Cerebellar cortex (tissue), 1 donor: ENCODE measurements around the gene SH2D3C.

ENCODE experiments used
- DNase-seq: peaks from one replicate; pipeline ENCODE4 v3.0.0-alpha.2; 2015; ENCODE audit warnings: low spot score

The SH2D3C gene

DNA sequence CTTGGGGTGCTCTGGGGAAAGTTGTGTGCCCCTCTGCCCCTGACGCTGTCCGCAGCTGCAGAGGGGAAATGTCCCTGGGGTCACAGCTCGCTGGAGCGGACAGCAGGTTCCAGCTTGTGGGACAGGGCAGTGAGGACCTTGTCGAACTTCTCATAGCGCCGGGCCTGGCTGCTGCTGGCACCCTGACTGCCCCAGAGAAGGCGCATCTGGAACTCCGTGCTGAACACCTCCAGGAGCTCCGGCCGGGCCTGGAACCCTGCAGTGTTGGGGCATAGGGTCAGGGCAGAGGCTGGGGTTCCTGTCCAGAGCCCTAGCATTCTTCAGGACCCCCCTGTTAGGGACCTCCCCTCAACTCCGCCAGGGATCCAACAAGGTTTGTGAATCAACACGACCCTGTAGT, 39.8 kb downstream of the SH2D3C start:
- no peak for DNase-seq

DNA sequence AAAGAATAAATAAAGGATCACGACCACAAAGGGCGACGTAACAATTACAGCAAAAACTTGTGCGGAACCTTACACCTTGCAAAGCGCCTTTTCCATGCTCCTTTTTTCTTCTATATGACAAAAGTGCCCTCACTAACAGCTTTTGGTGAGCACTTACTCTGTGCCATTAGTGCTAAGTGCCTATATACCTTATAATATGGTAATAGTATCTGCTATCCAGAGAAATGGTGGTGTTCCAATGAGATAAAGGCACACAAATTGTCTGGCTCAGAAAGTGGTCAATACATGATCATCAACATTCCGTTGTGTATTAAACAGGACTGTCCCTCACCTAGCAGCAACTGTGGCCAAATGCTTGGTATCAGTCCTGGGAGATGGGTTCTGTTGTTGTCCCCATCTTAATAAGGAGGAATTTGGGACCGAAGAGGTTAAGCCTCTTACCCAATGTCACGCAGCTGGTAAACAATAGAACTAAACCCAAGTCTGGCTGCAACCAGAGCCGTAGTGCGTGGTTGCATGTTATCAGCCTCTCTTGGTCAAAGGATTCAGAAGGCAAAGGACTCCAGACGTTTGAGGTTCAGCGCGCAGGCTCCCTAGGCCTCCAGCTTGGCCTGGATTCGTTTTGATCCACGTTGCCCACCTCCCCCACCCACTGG, 42.8 kb downstream of the SH2D3C start:
- no peak for DNase-seq

DNA sequence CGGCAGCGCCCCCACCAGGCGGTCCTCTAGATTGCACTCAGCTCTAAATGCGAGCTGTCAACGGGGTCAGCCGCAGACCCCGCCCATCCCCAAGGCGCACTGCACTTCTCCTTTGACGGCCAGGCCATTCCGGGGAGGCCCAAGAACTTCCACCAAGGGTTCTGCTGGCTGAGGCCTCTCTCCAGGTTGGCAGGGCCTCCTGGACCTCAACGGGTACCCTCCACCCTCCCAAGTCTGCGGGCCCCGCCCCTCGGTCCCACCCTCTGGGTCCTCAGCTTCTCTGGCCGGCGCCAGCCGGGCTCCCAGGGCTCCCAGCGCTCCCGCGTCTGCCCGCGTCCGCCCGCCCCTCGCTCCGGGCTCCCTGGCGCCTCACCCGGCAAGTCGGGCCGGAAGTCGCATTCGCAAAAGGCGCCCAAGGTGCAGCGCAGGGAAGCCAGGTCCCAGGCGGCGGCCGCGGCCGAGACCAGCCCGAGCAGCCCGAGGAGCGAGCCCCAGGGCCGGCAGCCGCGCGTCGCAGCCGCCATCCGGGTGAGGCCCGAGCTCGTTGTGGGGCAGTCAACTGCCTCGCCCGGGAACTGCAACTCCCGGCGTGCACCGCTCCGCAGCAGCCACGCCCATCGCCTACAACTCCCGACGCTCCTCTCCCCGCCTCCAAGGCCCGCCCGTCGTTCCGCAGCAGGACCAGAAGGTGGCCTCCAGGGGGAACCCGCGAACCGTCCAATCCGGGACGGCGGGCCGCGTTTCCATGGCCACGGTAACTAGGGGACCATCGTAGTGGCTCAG, 43.5 kb downstream of the SH2D3C start, which contains the start of gene TOR2A:
TOR2A (minus strand) TSS at position 548 of the 783 bp plus-strand sequence; CDS start at position 524, 24 bp downstream.
- peak; percentile 98 for DNase-seq

DNA sequence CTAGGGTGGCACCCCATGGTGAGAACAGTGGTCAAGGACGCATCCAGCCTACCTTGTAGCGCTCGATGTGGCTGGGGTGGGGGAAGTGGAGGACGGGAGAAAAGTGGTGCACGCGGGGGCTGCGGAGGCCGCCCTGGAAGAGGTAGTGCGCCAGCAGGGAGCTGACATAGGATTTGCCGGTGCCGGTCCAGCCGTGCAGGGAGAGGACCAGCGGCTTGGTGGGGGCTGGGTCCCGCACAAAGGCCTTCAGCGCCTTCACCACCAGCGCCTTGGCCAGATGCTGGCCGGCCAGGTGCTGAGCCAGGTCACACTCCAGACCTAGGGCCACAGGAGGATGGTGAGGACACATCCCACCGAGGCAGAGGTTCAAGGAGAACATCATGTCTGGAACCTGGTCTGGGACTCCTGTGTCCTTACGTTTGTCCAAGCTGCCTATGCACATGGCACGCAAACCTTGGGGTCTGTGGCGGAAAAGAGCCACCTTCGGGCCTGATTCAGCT, 44.2 kb downstream of the SH2D3C start:
- DNase-seq: no peak

DNA sequence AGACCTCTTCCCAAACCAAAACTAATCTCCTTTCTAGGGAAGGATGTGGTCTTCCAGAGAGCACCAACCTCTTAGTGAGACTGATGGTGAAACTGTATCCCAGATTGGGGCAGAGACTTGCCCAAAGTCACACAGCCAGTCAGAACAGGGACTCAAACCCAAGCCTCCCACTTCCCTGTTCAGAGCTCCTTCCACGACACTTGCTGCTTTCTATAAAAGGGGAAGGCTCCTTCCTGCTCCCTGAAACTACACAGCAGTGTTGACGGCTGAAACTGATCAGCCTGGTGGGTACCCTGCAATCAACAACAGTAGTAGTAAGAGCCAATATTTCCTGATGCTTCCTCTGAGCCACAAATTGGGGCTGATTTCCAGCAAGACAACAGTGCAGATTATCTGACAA, 44.9 kb downstream of the SH2D3C start:
- no peak for DNase-seq

DNA sequence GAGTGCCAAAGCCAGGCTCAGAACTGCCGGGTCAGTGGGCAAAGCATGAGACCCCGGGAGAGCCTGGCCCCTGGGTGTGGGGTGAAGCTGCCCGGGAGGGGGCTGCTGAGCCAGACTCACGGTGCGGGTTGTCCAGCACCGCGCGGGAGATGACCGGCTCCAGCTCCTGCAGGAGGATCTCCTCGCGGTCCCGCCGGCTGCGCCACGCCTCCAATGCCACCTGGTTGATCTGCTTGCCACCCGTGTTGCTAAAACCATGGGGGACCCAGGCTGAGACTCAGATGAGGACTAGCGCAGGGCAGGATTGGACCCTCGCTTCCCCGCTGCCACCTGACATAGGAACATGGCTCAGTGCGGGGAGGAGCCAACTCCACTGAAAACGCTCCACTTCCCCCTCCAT, 46.0 kb downstream of the SH2D3C start:
- DNase-seq: no peak

DNA sequence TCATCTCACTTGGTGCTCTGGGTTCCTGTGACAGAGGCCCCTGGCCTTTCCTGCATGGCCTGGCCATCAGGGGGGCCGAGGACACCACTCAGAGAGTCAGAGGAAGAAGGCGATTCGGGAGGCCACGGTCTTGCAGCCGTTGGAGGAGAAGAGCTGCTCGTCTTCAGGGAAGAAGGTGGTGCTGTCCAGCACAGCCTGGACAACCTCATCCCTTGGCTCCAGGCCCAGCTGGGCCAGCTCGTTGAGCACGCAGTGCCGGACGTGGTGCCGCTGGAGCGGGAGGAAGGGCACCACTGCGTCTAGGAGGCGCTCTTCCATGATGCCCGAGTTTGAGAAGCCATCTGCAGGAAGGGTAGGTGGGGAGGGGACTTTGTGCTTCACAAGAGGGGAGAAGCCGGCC, 46.5 kb downstream of the SH2D3C start:
- DNase-seq: no peak

DNA sequence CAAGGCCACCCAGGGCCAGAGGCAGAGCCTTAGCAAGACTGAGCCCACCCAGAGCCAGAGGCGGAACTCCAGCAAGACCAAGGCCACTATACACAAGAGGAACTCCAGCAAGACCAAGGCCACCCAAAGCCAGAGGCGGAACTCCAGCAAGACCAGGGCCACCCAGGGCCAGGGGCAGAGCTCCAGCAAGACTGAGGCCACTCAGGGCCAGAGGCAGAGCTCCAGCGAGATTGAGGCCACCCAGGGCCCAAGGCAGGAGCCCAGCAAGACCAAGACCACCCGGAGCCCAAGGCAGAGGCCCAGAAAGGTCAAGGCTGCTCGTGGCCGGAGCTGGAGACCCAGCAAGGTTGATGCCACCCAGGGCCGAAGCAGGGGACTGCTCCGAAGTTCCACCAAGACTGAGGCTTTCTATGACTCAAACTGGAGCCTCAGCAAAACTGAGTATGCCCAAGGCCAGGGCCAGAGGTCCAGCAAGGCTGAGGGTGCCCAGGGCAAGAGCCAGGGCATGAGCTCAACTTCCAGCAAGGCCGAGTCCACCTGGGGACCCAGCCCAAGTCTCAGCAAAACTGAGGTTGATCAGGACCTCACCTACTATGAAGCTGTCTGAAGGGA, 47.6 kb downstream of the SH2D3C start:
- no peak for DNase-seq

DNA sequence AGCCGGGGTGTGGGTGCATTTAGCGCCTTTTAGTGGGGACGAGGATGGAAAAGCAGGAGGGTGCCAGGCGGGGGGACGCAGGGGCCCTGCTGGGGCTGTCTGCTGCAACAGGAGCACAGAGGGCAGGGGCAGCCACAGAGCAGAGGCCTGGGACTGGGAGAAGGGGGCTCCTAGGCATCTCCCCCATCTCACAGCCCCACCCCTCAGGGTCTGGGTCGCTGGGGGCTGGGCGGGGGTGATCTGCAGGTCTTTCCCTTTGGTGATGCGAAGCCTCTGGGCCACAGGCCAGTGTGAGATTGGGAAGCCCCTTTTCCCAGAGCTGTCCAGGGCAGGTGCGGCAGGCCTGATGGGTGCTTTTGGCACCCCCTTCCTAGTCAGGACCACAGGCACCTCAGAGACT, 48.2 kb downstream of the SH2D3C start:
- DNase-seq: no peak

DNA sequence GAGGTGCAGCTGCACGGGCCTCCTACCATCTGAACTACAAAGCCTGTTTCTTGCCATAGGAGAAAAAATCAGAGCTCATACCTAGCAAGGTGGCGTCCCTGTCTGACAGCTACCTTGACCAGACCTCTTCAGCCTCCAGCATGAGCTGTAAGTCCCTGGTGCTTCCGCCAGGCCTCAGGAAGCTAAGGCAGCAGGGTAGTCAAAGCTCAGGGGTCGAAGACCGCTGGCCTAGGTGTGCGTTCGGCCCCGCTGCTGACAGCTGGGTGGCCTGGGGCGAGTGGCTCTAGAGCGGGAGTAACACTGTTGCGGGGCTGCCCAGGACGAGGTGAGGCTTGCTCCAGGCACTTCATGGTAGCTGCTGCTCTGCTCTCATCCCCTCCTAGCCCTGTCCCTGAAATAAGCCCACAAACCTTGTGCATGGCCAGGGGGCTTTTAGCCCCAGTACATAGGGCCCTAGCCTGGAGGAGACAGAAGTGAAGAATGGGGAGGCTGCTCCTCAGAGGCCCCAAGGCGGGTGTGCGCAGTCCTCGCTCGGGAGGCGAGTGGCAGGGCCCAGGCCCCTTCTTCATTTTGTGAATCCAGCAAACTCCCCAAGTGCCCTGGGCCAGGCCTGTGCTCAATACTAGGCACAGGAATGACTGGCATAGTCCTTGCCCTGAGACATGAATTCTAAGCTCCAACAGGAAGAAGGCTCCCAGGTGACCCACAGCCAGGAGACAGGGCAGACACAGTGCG, 48.8 kb downstream of the SH2D3C start:
- no peak for DNase-seq

DNA sequence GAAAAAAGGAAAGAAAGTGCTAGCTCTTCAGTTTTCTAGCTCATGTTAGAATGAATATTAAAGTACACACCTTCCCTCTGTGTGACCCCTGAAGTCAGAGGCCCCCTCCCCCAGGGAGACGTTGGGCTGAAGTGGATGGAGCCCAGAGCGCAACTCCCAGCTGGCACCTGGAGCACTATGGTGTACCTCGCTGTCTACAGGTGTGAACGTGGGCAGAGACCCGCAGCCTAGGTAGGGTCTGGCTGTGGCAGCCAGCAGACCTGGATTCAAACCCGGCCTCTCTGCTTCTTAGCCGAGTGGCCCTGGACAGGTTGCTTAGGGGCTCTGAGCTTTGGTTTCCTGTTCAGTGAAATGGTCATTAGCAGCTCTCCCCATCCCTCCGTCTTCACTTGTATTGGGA, 49.7 kb downstream of the SH2D3C start:
- no peak for DNase-seq

DNA sequence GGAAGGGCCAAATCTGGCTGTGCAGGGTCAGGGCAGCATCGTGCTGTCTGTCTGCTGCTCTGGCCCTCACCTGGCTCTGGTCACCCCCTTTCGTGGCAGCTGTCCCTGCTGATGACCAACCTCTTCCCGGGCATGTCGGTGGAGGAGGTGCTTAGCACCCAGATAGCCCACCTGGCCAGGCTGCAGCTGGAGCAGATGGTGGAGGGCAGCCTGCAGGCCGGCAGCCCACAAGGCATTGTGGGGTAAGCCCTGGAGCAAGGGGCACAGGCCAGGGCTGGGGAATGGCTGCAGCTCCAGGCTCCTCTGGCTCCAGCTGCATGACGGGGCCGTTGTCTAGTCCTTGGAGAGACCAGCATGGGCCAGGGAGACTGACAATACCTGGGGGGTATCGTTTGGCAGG, 51.6 kb downstream of the SH2D3C start:
- DNase-seq: no peak

DNA sequence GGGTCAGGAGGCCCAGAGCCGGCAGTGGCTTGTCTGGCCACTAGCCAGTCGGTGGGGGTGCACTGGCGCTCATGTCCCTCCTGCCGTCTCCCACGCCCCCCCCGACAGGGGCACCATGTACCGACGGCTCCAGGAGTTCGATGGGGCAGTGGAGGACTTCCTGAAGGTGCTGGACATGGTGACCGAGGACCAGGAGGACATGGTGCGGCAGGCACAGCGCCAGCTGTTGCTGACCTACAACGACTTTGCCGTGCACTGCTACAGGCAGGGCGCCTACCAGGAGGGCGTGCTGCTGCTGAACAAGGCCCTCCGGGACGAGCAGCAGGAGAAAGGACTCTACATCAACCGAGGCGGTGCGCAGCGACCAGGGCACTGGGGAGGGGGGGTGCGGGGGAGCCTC, 54.5 kb downstream of the SH2D3C start:
- no peak for DNase-seq

DNA sequence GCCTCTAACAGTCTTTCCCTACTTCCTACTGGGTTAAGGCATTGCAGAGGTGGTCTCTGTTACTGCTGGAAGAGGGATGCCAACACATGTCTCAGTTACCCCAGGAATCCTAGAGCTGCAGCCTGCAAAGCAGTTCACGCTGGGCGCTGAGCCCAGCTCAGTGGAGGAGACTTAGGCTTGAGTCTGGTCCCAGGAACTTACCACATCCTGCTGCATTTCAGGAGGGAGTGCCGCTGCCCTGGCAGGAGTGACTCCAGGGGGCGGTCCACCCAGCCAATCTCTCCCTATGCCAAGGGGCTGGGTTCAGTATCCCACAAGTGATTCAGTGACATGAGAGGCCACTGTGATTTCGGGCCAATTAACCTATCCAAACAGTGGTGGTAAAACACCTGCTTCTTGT, 55.0 kb downstream of the SH2D3C start:
- no peak for DNase-seq

DNA sequence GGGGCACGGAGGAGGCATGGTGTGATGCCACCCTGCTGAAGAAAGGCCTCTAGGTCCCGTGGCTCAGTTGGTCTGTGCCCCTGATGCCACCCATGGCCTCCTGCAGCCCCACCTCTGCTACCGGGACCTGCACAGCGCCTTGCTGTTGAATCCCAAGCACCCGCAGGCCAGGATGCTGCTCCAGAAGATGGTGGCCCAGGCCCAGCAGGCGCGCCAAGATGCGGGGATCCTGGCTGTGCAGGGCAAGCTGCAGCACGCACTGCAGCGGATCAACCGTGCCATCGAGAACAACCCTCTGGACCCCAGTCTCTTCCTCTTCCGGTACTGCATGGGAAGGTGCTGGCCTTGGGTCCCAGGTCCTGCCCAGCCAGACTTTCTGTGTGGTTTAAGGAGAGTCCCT, 55.5 kb downstream of the SH2D3C start:
- no peak for DNase-seq

DNA sequence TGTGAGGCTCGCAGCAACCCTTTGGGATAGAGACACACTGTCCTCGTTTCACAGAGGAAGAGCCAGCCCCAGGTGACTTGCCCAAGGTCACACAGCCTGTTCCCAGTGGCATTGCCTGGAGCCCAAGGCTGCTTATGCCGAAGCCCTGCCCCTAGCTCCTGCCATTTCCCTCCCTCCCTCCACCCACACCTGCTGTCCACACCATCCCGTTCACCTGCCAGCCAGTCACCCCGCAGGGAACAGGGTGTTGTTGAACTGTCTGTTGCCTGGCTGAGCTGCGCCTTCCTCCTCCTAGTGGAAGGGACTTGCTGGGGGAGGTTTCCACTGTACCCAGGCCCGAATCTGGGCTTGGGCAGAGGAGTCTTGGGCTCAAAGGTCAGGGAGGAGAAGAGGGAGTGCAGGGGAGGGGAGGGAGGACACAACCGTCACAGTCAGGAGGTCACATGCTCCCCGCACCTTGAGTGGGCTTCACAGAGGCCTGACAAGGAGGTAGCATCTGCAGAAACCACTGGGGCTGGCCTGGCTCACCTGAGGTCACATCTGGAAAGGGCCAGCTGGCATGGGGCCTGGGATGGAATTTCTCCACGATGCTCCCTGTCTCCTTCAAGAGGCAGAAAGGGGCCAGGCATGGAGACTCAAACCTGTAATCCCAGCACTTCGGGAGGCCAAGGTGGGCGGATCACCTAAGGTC, 56.3 kb downstream of the SH2D3C start:
- no peak for DNase-seq

DNA sequence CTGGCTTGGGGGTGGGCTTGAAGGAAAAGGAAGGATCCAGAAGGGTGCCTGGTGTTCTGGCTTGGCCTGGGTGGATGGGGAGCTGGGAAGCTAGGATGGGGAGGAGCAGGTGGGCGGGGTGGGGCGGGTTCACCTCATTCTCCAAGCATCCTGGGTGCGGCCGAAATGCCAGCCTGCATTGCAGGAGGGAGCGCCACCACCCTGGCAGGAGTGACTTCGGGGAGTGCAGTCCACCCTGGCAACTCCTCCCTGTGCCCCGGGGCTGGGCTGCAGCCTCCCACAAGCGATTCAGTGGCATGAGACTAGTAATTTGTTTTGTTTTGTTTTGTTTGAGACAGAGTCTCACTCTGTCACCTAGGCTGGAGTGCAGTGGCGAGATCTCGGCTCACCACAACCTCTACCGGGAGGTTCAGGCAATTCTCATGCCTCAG, 57.1 kb downstream of the SH2D3C start:
- DNase-seq: no peak

DNA sequence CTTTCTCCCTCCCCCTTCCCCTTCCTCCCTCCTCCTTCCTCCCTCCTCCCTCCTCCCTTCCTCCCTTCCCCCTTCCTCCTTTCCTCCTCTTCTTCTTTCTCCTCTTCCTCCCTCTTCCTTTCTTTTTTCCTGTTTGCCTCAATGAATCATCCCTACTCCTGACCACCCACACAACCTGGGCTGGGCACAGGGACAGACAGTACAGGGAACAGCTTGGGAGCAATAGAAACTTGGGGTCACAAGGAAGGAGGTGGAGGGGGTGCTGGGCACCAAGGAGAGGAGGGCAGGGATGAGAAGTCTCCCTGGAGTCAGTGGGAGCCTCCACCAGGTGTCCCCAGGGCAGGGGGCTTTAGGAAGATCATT, 57.6 kb downstream of the SH2D3C start:
- DNase-seq: no peak

DNA sequence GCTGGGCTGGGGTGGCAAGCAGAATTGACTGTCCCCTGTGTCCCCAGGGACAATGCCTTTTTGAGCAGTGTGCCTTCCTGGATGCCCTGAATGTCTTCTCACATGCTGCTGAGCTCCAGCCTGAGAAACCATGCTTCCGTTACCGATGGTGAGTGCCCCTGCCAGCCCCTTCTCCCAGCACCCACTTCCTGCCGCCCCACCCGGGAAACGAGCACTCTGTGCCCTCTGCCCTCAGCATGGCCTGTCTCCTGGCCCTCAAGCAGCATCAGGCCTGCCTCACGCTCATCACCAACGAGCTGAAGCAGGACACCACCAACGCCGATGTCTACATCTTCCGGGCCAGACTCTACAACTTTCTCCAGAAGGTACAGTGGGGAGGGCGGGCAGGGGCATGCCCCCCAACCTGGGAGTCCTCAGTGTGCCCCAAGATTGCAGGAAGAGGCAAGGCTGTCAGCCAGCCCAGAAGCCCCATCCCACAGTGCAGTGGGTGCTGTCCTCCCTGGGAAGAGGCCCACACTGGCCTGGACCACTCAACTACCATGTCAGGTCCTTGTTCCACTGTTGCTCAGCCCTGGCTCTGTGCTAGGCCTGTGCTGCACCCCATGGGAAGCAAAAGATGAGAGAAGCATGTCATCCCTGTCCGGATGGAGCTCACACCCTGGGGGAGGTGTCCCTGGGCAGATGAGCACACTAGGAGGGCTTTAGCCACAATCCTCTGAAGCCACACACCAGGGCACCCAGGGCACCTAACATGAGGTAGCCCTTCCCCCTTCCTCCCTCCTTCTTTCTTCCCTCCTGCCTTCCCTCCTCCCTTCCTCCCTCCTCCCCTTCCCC, 58.2 kb downstream of the SH2D3C start:
- no peak for DNase-seq

DNA sequence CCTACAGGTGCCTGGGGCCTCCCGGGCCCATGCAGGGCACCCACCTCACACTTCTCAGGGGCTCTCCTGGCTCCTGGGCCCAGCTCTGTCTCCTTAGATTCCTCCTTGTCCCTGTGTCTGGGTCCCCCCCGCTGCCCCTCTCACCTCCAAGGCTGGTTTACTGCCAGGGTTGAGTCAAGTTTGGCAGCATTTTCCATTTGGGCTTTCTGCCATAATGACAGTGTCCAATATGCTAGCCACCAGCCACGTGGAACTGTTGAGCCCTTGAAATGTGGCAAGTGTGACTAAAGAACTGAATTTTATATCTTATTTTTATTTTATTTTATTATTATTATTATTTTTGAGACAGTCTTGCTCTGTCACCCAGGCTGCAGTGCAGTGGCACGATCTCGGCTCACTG, 60.7 kb downstream of the SH2D3C start:
- peak; percentile 66 for DNase-seq

DNA sequence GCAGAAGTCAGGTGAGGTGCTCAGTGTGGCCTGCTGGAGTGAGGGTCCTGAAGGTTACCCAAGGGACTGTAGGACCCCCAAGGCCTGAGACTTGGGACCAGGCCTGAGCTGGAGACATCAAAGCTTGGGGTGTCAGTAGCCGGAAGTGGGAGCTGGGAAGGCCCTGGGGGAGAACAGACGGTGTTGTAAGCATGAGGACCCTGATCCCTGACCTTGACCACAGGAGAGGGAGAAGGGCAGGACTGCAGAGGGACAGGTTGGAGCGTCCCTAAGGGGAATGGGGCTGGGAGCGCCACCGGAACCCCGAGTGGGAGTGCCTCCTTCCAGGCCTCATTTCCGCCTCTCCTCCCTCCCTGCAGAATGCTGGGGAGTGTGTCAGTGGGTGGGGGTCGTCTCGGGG, 62.1 kb downstream of the SH2D3C start:
- no peak for DNase-seq
